OCI-M1 (cell line): ENCODE measurements around the gene TRIB2.

Experiments used
- DNase-seq: peaks from one replicate; lab custom pipeline; 2025; lab: John Stamatoyannopoulos, UW

Gene TRIB2

GRCh38 chr2:12742891-12743290 lies 26.2 kb downstream of the TRIB2 start:
- no peak for DNase-seq

- DNase-seq: peak; percentile 64
Observed at GRCh38 chr2:12750166-12750905, 33.6 kb downstream of the TRIB2 start.

- no peak for DNase-seq
Observed at GRCh38 chr2:12754643-12755042, 37.9 kb downstream of the TRIB2 start.

- DNase-seq: no peak
Observed at GRCh38 chr2:12755384-12755783, 38.6 kb downstream of the TRIB2 start.

GRCh38 chr2:12759248-12759647 lies 42.5 kb downstream of the TRIB2 start:
- DNase-seq: no peak

- no peak for DNase-seq
Observed at GRCh38 chr2:12761104-12761503, 44.4 kb downstream of the TRIB2 start.

- no peak for DNase-seq
Observed at GRCh38 chr2:12762337-12762736, 45.6 kb downstream of the TRIB2 start.

- no peak for DNase-seq
Observed at GRCh38 chr2:12762976-12763375, 46.2 kb downstream of the TRIB2 start.

GRCh38 chr2:12763486-12763885 lies 46.8 kb downstream of the TRIB2 start:
- no peak for DNase-seq

GRCh38 chr2:12764075-12764730 lies 47.5 kb downstream of the TRIB2 start:
- DNase-seq: peak; percentile 2

GRCh38 chr2:12764849-12765605 lies 48.3 kb downstream of the TRIB2 start:
- no peak for DNase-seq

GRCh38 chr2:12766421-12766879 lies 49.7 kb downstream of the TRIB2 start:
- DNase-seq: no peak

GRCh38 chr2:12767541-12767940 lies 50.8 kb downstream of the TRIB2 start:
- DNase-seq: no peak

- no peak for DNase-seq
Observed at GRCh38 chr2:12767996-12768624, 51.4 kb downstream of the TRIB2 start.

GRCh38 chr2:12769492-12770105 lies 52.9 kb downstream of the TRIB2 start:
- no peak for DNase-seq

GRCh38 chr2:12770300-12770968 lies 53.7 kb downstream of the TRIB2 start:
- DNase-seq: no peak

- no peak for DNase-seq
Observed at GRCh38 chr2:12771154-12771553, 54.4 kb downstream of the TRIB2 start.

GRCh38 chr2:12773586-12774394 lies 57.1 kb downstream of the TRIB2 start:
- peak; percentile 2 for DNase-seq

- DNase-seq: no peak
Observed at GRCh38 chr2:12774395-12774727, 57.6 kb downstream of the TRIB2 start.

- no peak for DNase-seq
Observed at GRCh38 chr2:12776521-12776961, 59.8 kb downstream of the TRIB2 start.

GRCh38 chr2:12778369-12778768 lies 61.6 kb downstream of the TRIB2 start:
- no peak for DNase-seq
